ENCODE results near the gene ENOX1.

GRCh38 chr13:43489233-43489632, 297.5 kb downstream of the ENOX1 start:
- no peak for TF ChIP-seq ZNF423 (CRISPR knock-in tag; IDR thresholded peaks at IDR 0.05)
- no peak for TF ChIP-seq TP53 (CRISPR knock-in tag; IDR thresholded peaks at IDR 0.05)
- TF ChIP-seq PRDM15 (CRISPR knock-in tag; IDR thresholded peaks at IDR 0.05), result no peak
- no peak for TF ChIP-seq ELF4 (CRISPR knock-in tag; IDR thresholded peaks at IDR 0.05; ENCODE audit: low read depth)
